ENCODE data around the gene ALLC.

Gene ALLC

GRCh38 chr2:3639653-3640052, 18.3 kb upstream of the ALLC start:
- Histone ChIP-seq H3K27ac (ENCODE audit: low read depth, low read length) (no peak overlapping the region), H3K4me2 (ENCODE audit: low read depth, low read length, poor library complexity, severe bottlenecking) (no peak overlapping the region), H3K27me3 (ENCODE audit: low read length) (no peaks in the 10 kb centered on the region), H2AFZ (ENCODE audit: low read depth, low read length, severe bottlenecking) (no peak overlapping the region), H3K9me2 (replicated peaks; ENCODE audit: insufficient read depth, low read length) (no peaks in the 10 kb centered on the region), H3K9ac (ENCODE audit: low read length) (no peak overlapping the region), H3K4me3 (ENCODE audit: insufficient read depth, low read length, poor library complexity, severe bottlenecking) (no peak overlapping the region), H3K9me3 (ENCODE audit: insufficient read depth, low read length) (no peaks in the 10 kb centered on the region), H3F3A (ENCODE audit: insufficient read depth) (no peaks in the 10 kb centered on the region), H3K36me3 (ENCODE audit: low read length) (no peaks in the 10 kb centered on the region), H4K20me1 (ENCODE audit: low read depth, low read length) (no peaks in the 10 kb centered on the region), H3K79me2 (ENCODE audit: insufficient read depth, low read length) (no peaks in the 10 kb centered on the region)
- TF ChIP-seq, protein P1, sequence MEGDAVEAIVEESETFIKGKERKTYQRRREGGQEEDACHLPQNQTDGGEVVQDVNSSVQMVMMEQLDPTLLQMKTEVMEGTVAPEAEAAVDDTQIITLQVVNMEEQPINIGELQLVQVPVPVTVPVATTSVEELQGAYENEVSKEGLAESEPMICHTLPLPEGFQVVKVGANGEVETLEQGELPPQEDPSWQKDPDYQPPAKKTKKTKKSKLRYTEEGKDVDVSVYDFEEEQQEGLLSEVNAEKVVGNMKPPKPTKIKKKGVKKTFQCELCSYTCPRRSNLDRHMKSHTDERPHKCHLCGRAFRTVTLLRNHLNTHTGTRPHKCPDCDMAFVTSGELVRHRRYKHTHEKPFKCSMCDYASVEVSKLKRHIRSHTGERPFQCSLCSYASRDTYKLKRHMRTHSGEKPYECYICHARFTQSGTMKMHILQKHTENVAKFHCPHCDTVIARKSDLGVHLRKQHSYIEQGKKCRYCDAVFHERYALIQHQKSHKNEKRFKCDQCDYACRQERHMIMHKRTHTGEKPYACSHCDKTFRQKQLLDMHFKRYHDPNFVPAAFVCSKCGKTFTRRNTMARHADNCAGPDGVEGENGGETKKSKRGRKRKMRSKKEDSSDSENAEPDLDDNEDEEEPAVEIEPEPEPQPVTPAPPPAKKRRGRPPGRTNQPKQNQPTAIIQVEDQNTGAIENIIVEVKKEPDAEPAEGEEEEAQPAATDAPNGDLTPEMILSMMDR (IDR thresholded peaks at IDR 0.05; ENCODE audit: insufficient read depth, low read length, poor library complexity, severe bottlenecking) = no peak
- no peak for TF ChIP-seq EZH2phosphoT487 (conservative IDR thresholded peaks at IDR 0.05; ENCODE audit: low read length)

DNA sequence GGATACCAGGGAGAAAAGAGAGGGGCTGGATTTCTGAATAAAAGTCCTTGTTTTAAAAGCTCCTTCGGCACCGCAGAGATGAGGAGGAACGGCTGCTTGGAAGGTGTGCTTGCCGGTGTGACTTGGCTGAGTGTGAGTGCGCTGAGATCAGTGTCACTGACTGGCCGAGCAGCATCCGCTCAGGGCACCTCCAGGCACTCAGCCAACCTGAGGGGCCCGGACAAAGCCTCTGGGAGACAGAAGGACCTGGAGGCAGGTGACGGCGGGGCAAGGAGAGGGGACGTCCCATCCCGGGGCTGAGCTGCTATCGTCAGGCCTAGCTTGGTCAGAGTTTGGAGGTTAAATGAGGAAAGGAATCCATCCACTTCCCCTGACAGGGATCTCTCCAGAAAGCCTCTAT, 16.8 kb upstream of the ALLC start:
- no peaks in the 10 kb centered on the region for H3K9me2 ChIP-seq (replicated peaks; ENCODE audit: insufficient read depth, low read length)
- no peaks in the 10 kb centered on the region for H3K27me3 ChIP-seq (ENCODE audit: low read length)
- H3K9ac ChIP-seq (ENCODE audit: low read length) = no peak overlapping the region
- H4K20me1 ChIP-seq (ENCODE audit: low read depth, low read length) = no peaks in the 10 kb centered on the region
- H3K4me3 ChIP-seq (ENCODE audit: insufficient read depth, low read length, poor library complexity, severe bottlenecking) = no peak overlapping the region
- no peaks in the 10 kb centered on the region for H3K36me3 ChIP-seq (ENCODE audit: low read length)
- no peaks in the 10 kb centered on the region for H3K79me2 ChIP-seq (ENCODE audit: insufficient read depth, low read length)
- H3K4me2 ChIP-seq (ENCODE audit: low read depth, low read length, poor library complexity, severe bottlenecking) = no peak overlapping the region
- no peaks in the 10 kb centered on the region for H3K9me3 ChIP-seq (ENCODE audit: insufficient read depth, low read length)
- TF ChIP-seq EZH2phosphoT487 (conservative IDR thresholded peaks at IDR 0.05; ENCODE audit: low read length) = no peak
- TF ChIP-seq, protein P1 (IDR thresholded peaks at IDR 0.05; ENCODE audit: insufficient read depth, low read length, poor library complexity, severe bottlenecking) = no peak
- no peak overlapping the region for H3K27ac ChIP-seq (ENCODE audit: low read depth, low read length)
- no peaks in the 10 kb centered on the region for H3F3A ChIP-seq (ENCODE audit: insufficient read depth)
- no peak overlapping the region for H2AFZ ChIP-seq (ENCODE audit: low read depth, low read length, severe bottlenecking)

DNA sequence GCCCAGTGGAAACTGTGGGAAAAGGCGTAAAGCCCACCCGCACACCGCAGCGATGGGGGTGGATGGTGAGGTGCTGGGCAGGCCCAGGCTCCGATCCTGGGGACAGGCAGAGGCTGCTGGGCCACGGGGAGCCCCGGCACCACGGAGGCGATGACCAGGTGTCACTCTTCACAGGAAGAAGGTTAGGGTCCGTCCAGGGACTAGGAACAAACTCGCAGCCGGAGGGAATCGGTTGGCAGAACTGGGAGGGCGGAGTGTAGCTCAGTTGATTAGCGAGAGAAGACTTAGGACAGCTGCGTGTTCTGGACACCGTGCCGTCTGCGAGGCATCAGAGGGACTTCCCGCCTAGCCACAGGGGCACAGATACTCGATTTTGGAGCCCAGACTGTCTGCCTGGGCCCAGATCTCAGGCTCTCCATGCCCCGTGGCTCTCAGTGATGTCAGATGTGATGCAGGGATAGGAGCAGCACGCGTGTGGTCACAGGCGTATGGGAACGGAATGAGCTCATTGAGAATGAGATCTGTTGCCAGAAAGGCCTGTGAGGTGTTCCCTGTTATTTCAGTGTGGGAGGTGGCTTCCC, 16.1 kb upstream of the ALLC start:
- Histone ChIP-seq H3K27me3 (ENCODE audit: low read length) (no peaks in the 10 kb centered on the region), H3K9ac (ENCODE audit: low read length) (no peak overlapping the region), H4K20me1 (ENCODE audit: low read depth, low read length) (no peaks in the 10 kb centered on the region), H3K27ac (ENCODE audit: low read depth, low read length) (no peak overlapping the region), H3K36me3 (ENCODE audit: low read length) (no peaks in the 10 kb centered on the region), H3K9me2 (replicated peaks; ENCODE audit: insufficient read depth, low read length) (no peaks in the 10 kb centered on the region), H3K4me2 (ENCODE audit: low read depth, low read length, poor library complexity, severe bottlenecking) (no peak overlapping the region), H3K79me2 (ENCODE audit: insufficient read depth, low read length) (no peaks in the 10 kb centered on the region), H3F3A (ENCODE audit: insufficient read depth) (no peaks in the 10 kb centered on the region), H3K9me3 (ENCODE audit: insufficient read depth, low read length) (no peaks in the 10 kb centered on the region), H3K4me3 (ENCODE audit: insufficient read depth, low read length, poor library complexity, severe bottlenecking) (no peak overlapping the region), H2AFZ (ENCODE audit: low read depth, low read length, severe bottlenecking) (no peak overlapping the region)
- TF ChIP-seq, protein P1 (IDR thresholded peaks at IDR 0.05; ENCODE audit: insufficient read depth, low read length, poor library complexity, severe bottlenecking) = no peak
- TF ChIP-seq EZH2phosphoT487 (conservative IDR thresholded peaks at IDR 0.05; ENCODE audit: low read length) = no peak
